Fibroblast of skin of abdomen (primary cell): Measurements from ENCODE around the gene SMARCAL1. TPM values are rescaled to one million over a fixed set of nuclear protein-coding genes. Genes with fewer than 3 reads are reported as not detected.
"Not testable (repeated sequence)": the region's sequence is repeated elsewhere in the genome, so short reads cannot be mapped to it uniquely, and the experiment has no call there.

Experiments used
- DNase-seq: peaks from one replicate; pipeline ENCODE4 v3.0.0-alpha.2; 2013
- polyA plus RNA-seq, 2 experiments: library from polyadenylated mRNA; unstranded; fragments of 120-200 nt; gene quantifications; one replicate each; pipeline ENCODE4 v1.2.1, GENCODE V29; 2013; ENCODE audit not compliant: insufficient read length in 2 of 2

SMARCAL1 gene
- 26.0 TPM for polyA plus RNA-seq (2013, experiment 1 of 2; ENCODE audit: insufficient read length)
- 27.2 TPM for polyA plus RNA-seq (2013, experiment 2 of 2; ENCODE audit: insufficient read length)

- peak; percentile 98 for DNase-seq
These were observed at the start of gene SMARCAL1 for GRCh38 chr2:216412022-216412999. Gene SMARCAL1 (plus strand): TSS chr2:216412484. CDS start chr2:216414705, 2,221 bp downstream.

GRCh38 chr2:216362730-216363129, 49.6 kb upstream of the SMARCAL1 start:
- DNase-seq: peak; percentile 93

GRCh38 chr2:216363221-216363620, 49.1 kb upstream of the SMARCAL1 start:
- no peak for DNase-seq

- no peak for DNase-seq
These were observed 46.8 kb upstream of the SMARCAL1 start for GRCh38 chr2:216365518-216365917.

GRCh38 chr2:216366777-216367471, 45.4 kb upstream of the SMARCAL1 start:
- peak; percentile 16 for DNase-seq

DNA sequence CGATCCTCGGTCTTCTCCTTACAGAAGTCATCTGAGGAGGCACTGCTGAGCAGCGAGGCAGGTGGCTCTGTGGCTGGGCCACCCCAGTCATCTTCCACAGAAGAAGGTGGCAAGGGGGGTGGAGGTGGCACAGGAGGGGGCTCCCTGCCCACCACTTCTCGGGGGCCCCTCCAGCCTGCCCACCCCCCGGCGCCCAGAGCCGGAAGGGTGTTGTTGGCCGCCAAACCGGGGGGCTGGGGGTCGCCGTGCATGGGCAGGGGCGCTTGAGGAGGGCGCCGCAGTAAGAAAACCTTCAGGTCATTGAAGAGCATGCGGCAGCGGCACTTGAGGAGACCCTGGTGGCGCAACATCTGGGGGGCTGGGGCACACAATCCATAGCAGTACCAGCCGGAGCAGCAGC, 42.5 kb upstream of the SMARCAL1 start:
- DNase-seq: no peak

DNA sequence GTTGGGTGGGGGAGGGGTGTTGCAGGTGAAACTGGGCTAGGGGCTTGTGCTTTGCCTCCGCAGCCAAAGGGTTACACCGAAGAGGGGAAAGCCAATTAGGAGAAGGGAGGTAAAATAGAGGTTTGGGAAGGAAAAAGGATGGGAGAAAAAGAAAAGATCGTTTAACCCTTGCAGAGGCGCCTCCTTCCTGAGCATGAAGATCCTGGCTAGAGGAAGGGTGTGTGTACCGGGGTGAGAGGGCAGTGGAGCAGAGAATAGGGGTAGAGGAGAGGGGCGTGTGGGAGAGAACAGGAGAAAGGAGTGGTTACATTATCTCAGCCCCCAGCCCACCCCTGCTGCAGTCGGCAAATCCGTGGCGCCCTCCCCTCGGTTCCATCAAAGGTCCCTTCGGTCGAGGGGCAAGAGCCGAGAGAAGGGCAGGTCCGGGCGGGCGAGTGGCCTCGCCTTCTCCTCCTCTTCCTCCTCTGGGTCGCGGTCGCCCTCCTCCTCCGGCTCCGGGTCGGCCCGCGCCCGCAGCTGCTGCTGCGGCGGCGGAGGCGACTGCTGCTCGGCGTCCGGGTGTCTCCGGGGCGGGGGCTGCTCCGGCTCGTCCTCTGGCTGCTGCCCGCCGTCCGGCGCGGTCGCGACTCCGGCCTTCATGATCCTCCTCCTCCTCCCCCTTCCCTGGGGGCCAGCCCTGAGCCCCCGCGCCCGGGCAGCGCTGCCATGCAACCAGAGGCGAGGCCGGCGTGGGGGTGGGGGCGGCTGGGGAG, 41.1 kb upstream of the SMARCAL1 start:
- no peak for DNase-seq

DNA sequence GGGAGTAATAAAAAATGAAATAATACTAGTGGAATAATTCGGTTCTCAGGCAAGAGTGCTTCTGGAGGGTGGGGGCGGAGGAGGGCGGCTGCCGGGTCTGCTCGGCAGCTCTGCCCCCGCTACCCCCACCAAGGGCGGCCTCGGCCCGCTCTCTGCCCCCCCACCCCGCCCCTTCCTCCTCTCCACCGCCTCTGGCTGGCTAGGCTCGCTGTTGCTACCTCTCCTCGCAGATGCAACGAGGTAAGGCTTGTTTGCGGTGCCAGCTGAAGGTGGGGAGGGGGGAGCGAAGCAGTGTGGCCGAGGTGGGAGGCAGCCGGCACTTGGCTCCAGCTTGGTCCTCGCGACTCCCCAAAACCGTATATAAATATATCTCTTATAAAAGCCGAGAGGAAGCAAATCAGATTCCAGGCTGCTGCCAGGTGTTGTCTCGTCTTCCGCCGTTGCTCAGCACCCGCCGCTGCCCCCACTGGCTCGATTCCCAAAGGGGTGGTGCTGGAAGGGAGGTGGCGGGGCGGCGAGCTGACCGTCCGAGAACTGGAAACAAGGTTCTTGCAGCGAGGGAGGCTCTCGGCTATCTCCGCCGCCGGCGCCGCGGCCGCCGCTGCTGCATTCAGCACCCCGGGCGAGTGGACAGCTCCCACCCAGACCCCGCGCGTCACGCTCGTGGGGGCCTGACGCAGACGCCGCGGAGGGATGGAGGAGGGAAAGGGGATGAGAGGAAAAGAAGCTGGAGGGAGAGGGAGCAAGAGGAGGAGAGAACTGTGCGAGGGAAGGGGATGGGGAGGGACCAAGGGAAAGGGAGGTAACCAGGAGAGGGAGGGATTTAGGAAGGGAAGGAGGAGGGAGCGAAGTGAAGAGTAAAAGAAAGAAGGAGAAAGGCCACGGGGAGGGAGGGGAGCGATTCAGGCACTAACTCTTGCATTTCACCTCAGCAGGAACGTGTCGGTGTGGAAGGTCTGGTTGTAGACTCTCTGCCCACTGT, 40.3 kb upstream of the SMARCAL1 start, which contains the start of gene MARCHF4:
Gene MARCHF4, minus strand, starts transcription at position 763 of the 982 bp plus-strand sequence. CDS start 2,223 bp downstream, outside the sequence.
- DNase-seq: peak; percentile 88

DNA sequence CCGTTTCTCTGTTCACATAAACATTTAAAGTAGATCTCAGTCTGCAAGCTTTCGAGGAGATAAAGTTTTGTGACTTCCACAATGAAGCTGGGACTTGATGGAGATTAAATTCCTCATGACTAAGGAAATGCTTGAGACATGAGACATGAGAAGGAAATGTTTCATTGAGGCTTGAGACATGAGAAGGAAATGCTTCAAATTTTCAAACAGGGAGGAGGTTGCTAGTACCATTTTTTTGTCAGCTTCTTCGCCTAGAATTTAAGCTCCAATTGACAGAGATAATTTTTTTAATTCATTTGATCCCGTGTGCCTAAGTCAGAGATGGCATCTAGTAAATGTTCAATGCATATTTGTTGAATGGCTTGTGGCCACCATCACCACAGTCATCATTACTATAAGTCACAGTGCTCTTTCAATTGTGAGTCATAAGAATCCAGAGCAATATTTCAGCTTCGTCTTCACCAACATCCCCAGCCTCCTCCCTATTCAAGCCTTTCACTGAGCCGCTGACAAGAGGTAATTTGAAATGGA, 39.5 kb upstream of the SMARCAL1 start:
- DNase-seq: peak; percentile 93

DNA sequence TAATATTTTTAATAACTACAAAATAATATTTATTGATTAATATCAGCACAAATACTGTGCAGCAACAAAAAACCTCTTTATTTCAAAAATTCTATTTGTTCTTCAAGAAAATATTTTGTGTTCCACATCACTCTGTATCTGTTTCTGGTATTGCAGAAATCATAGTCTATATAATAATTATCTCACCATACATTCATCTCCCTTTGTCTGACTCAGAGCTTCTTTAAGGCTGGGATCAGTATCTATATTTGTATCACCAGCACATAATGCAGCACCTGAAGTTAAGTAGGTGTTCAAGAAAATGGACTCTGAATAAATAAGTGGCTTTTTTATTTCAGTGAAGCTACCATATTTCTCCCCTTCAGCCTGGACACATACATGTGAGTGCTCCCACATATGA, 38.4 kb upstream of the SMARCAL1 start:
- DNase-seq: peak; percentile 35

DNA sequence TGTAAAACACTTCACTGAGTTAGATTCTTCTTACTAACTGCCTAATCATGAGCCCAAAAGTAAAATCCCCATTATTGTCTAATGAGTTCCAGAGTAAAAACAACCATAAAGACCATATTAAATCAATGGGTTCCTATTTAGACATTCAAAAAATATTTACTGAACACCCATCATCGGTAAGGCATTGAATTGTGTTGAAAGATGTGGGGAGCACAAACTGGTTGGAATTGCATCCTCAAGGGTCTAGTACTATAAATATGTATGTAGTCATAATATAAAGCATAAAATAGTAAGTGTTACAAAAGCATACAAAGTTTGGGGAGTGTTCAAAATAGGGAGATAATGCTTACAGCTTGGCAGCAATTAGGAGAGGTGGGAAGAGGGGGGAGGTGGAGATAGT, 37.0 kb upstream of the SMARCAL1 start:
- peak; percentile 52 for DNase-seq

DNA sequence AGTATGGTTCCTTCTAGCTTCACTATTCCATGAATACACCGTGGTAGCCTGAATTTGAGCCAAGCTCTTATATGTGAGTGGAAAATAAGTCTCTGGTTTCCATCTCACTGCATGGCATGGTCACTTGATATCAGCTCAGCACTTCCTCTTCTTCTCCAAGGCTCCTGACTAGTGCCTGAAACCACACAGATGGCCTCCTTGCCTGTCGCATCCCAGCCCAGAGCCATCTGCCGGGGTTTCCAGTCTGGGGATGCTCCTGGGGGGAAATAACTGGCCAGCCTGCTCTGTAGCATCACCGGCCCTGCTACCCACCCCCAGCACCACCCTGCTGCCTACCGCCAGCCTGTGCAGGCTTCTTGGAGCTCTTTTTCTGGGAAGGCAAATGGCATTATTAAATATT, 32.3 kb upstream of the SMARCAL1 start:
- DNase-seq: no peak

DNA sequence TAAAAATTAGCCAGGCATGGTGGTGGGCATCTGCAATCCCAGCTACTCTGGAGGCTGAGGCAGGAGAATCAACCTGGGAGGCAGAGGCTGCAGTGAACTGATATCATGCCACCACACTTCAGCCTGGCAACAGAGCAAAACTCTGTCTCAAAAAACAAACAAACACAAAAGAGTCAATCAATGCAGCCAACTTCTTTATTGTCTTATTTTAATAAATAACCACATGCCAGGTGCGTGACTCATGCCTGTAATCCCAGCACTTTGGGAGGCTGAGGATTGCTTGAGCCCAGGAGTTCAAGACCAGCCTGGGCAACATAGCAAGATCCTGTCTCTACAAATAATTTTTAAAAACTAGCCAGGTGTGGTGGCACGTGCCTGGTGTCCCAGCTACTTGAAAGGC, 27.9 kb upstream of the SMARCAL1 start:
- not testable (repeated sequence) for DNase-seq

DNA sequence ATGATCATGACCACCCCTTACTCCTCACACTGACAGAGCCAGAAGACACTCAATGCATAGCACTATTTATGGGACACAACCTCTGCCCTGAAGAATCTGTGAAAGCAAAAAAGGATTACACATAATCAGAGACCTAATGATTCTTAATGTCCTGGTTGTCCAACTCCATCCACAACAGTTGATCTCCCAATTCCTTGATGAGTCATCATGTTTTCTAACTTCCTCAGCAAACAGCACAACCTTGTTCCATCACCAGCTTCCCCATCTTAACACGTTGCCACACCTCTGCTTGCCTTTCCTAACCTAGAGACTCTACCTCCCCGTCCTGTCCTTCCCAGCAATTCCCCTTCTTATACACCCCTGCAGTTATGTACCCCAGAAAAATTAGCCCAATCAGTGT, 26.8 kb upstream of the SMARCAL1 start:
- no peak for DNase-seq

DNA sequence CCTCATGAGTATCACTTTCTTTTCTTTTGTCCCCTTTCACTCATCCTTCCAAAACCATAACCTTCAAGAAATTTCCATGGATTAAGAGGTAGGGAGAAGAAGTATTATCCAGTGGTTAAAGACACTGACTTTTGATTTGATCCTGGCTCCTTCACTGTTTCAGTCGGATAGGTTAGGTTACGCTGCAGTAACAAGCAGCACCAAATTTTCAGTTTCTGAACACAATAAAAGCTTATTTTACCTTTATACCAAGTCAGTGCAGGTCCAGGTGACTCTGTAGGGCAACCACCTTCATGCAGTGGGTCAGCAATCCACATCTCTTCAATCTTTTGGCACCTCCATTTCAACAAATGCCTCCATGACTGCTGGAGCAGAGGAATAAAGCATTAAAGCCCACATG, 25.0 kb upstream of the SMARCAL1 start:
- DNase-seq: no peak

GRCh38 chr2:216388046-216388884, 24.0 kb upstream of the SMARCAL1 start:
- no peak for DNase-seq

GRCh38 chr2:216389570-216389969, 22.7 kb upstream of the SMARCAL1 start:
- DNase-seq: peak; percentile 70

GRCh38 chr2:216391401-216391800, 20.9 kb upstream of the SMARCAL1 start:
- no peak for DNase-seq

DNA sequence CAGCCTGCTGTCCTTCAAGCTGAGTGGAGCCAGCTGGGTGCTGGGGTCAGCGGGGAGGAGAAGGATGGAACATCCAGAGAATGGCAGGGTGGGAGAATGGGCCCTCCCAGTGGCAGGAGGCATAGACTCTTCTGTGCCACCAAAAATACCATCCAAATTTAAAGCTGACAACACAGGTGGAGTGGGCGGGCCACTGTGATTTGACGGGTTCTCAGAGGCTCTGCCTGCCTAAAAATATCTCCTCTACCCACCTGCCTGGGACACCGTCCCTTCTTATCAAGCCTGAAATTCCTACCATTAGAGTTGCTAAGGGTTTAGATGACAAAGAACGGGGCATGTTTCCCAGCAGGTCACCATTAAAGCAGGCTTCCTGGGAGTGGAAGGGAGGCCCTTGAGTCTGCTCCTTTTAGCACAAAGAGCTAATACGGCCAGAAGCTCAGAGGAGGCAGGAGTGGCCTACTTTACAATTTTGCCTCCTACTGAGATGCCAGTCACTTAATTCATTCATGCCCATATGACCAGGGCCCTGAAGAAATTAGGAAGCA, 20.2 kb upstream of the SMARCAL1 start:
- no peak for DNase-seq
